ENCODE results near the gene CAPN1. TPM values are rescaled to one million over a fixed set of nuclear protein-coding genes. Genes with fewer than 3 reads are reported as not detected.

Gene CAPN1
- total and polyA plus RNA-seq, 2 of the 4 experiments (the other 2 are of a cell fraction), result 110 to 182 TPM

- no peak overlapping the region for H4K91ac ChIP-seq (ENCODE audit: insufficient read depth, low read depth, low read length)
- dilution Hi-C loops (cut with HindIII; ENCODE audit: low sequenced_read_pairs, unreplicated experiment), result no loop called here
- H3K9ac ChIP-seq (ENCODE audit: low read depth, low read length), result no peak overlapping the region
- H2BK5ac ChIP-seq (ENCODE audit: low read depth, low read length, poor library complexity, severe bottlenecking), result no peak overlapping the region
- H3K14ac ChIP-seq (replicated peaks; ENCODE audit: low read depth, low read length), result no peak overlapping the region
- no CpG with 5 or more reads among the region's 5 CpGs for WGBS, 2 experiments (ENCODE audit: extremely low coverage in 2 of 2, insufficient read length in 1 of 2)
- H3K27ac ChIP-seq (ENCODE audit: insufficient read depth, low read length), result no peak overlapping the region
- H3K23ac ChIP-seq (ENCODE audit: low read depth, low read length), result no peak overlapping the region
- H2BK20ac ChIP-seq (ENCODE audit: low read depth, low read length), result no peak overlapping the region
- H3K56ac ChIP-seq (ENCODE audit: extremely low read depth, insufficient read depth, low read length), result no peak overlapping the region
- in situ Hi-C loops (cut with MboI; ENCODE audit: low sequenced_read_pairs), result no loop called here
- no peaks in the 10 kb centered on the region for H3K36me3 ChIP-seq (ENCODE audit: control insufficient read depth, insufficient read depth, low read length)
- no peak for TF ChIP-seq CTCF (conservative IDR thresholded peaks at IDR 0.05; ENCODE audit: low read depth, low read length)
- TF ChIP-seq CEBPB (IDR thresholded peaks at IDR 0.05; ENCODE audit: low read depth, low read length), result no peak
- TF ChIP-seq RCOR1 (IDR thresholded peaks at IDR 0.05; ENCODE audit: insufficient replicate concordance, low read length), result no peak
- TF ChIP-seq MAFK (IDR thresholded peaks at IDR 0.05; ENCODE audit: low read depth, low read length), result no peak
- TF ChIP-seq ELK1 (IDR thresholded peaks at IDR 0.05; ENCODE audit: borderline replicate concordance, low read depth, low read length), result no peak
- TF ChIP-seq USF2 (IDR thresholded peaks at IDR 0.05; ENCODE audit: low read depth, low read length), result no peak
- no peak for TF ChIP-seq BHLHE40 (IDR thresholded peaks at IDR 0.05; ENCODE audit: low read depth, low read length)
- no peak for TF ChIP-seq MXI1 (IDR thresholded peaks at IDR 0.05; ENCODE audit: borderline replicate concordance, low read depth, low read length)
- no peak overlapping the region for H2AK9ac ChIP-seq (replicated peaks; ENCODE audit: low read depth, low read length, poor library complexity)
- H2BK15ac ChIP-seq (ENCODE audit: low read depth, low read length), result no peak overlapping the region
- H2AK5ac ChIP-seq (ENCODE audit: low read depth, low read length), result no peak overlapping the region
- H3K4me3 ChIP-seq (ENCODE audit: insufficient read depth, low read depth, low read length), result no peak overlapping the region
- H3K18ac ChIP-seq (ENCODE audit: low read depth, low read length), result no peak overlapping the region
- peaks cover 3% of the 10 kb centered on the region; the same call in 1 of the 2 replicates for H3K9me3 ChIP-seq (ENCODE audit: control insufficient read depth, insufficient read depth, low read length)
- H3K9me1 ChIP-seq (ENCODE audit: insufficient read depth, low read length), result no peaks in the 10 kb centered on the region
- H4K5ac ChIP-seq (ENCODE audit: low read depth, low read length), result no peak overlapping the region
- peaks cover 12% of the 10 kb centered on the region for H3K27me3 ChIP-seq (ENCODE audit: control insufficient read depth, insufficient read depth, low read length)
- H2AFZ ChIP-seq (replicated peaks; ENCODE audit: low read length, poor library complexity), result peak overlapping the region; percentile 51
- BruUV-seq (replicated peaks), result no TSS peak
- ChIA-PET CTCF (no interaction called here), POLR2A (ENCODE audit: unreplicated experiment) (no interaction called here)
- no peaks in the 10 kb centered on the region for H4K20me1 ChIP-seq (ENCODE audit: insufficient read depth, low read length)
- peaks cover 2% of the 10 kb centered on the region for H3K4me1 ChIP-seq (ENCODE audit: control insufficient read depth, insufficient read depth, low read length)
- no peak overlapping the region for H4K8ac ChIP-seq (ENCODE audit: low read depth in 2 of 2, low read length in 2 of 2)
- no peak for DNase-seq
- intact Hi-C loops (cut with micrococcal nuclease), result no loop called here
- no peak overlapping the region for H3K4ac ChIP-seq (ENCODE audit: low read depth, low read length)
- no peak overlapping the region for H2BK120ac ChIP-seq (ENCODE audit: low read depth, low read length)
- H3K79me1 ChIP-seq (ENCODE audit: low read depth in 1 of 2, low read length in 2 of 2), result no peaks in the 10 kb centered on the region
- no peak for ATAC-seq (ENCODE audit: low read depth)
- H3K4me2 ChIP-seq (ENCODE audit: low read depth, low read length), result no peak overlapping the region
Observed at GRCh38 chr11:65148657-65149056, 33.1 kb upstream of the CAPN1 start.
